SKM-1 (cell line): ENCODE measurements around the gene RIMS1.
A peak's percentile ranks its signal among the peaks of the same experiment; 100 is the strongest.

ENCODE experiments used
- DNase-seq: peaks from one replicate; lab custom pipeline; 2025; ENCODE audit not compliant: unreplicated experiment; lab: John Stamatoyannopoulos, UW

The RIMS1 gene

DNA sequence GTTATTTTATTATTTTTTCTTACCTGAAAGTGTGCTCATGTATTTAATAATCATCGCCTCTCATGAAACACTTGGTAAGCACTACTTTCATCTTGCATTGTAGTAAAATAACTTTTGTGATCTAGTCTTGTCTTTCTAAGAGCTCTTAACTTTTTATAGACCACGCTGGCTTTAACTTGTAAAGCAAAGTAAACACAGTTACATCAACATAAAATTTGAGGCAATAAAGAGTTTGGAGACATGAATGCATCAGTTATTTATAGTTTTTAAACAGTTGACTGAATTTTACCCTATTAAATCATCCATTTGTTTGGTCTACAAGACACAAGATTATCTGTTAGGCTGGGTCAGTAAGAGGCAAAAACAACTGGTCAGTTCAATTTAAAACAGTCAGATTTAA is 517.1 kb downstream of the RIMS1 start:
- no peak for DNase-seq

- DNase-seq, result no peak
Measured at GRCh38 chr6:72406517-72406916, 520.2 kb downstream of the RIMS1 start.

DNA sequence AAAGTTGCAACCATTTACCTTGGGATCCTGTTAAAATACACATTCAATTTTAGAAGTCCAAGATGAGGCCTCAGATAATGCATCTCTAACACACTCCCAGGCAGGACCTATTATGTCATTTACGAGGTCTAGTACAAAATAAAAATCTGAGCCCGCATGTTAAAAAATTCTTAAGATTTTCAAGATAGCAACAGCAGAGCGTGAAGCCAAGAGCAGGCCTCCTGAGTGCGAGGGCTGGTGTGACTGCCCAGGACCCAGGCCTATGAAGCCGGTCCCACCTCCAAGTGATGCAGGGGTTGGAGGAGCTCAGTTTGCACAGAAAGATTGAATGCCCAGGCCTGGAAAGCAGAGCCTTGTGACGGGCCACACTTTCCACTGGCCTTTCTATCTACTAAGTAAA is 524.4 kb downstream of the RIMS1 start:
- no peak for DNase-seq

GRCh38 chr6:72411872-72412708 is 525.7 kb downstream of the RIMS1 start:
- peak; percentile 22 for DNase-seq

GRCh38 chr6:72412709-72413044 is 526.3 kb downstream of the RIMS1 start:
- DNase-seq, result no peak

DNA sequence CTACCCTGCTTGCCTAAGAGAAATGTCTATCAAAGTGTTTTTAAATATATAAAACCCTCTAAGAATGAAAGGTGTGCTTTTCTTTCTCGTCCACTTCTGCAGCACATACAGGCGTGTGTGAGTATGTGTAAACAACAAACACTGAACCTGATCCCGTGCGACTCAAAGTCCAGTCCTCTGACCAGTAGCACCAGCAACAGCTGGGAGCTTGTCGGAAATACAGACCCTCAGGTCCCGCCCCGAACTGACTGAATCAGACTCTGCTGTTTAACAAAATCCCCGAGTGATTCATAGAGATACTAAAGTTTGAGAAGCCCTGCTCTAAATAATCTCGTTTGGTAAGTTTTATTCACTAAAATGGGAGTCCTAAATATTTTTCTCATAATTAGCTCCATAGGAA is 527.5 kb downstream of the RIMS1 start:
- DNase-seq, result no peak

DNA sequence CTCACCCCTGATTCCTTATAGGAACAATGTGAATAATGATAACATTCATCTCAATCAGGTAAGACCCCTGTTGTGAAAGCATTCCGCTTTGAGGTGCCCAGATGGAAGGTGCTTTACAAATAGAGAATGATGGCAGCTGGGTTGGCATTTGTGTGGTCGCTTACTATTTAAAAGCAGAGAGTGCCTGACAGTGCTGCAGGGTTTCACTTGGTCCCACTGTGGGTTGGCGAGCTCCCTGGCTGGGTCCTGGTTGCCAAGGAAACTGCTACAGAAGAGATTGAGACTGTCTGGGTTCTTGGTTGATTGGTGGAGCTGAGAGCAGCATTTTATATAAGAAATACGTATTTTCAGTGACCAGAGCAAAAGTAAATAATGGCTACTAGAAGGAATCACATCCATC is 528.3 kb downstream of the RIMS1 start:
- DNase-seq, result no peak

DNA sequence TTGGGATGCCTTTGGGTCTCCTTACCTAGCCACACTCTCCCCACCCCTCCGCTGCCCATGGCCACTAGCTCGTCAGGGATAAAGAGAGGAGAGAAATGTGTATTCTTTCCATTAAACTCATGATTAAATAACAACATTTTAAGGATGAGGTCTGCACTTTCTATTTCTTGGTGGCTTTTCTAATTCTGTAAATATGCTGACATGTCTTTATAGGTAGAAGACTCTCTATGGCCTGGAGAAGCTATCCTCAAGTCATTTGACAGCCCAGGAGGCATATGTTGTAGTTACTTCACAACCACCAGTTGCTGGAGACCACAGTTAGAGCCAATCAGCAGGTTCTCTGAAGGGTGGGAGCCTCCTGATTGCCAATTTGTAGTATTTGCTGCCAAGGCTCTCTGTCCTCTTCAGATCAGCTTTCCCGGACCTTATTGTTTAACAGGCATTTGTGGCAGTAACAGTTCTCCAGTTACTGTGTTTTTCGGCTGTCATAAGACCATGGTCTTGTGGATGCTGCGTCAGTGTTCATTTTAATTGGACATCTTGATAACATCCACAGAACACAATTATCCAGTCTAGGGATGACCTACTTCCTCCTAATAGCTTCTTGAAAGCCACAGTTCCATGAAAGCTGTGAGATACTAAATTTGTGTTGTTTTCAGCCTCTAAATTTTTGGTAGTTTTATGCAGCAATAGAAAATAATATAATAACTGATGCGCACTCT is 530.6 kb downstream of the RIMS1 start:
- DNase-seq, result no peak

DNA sequence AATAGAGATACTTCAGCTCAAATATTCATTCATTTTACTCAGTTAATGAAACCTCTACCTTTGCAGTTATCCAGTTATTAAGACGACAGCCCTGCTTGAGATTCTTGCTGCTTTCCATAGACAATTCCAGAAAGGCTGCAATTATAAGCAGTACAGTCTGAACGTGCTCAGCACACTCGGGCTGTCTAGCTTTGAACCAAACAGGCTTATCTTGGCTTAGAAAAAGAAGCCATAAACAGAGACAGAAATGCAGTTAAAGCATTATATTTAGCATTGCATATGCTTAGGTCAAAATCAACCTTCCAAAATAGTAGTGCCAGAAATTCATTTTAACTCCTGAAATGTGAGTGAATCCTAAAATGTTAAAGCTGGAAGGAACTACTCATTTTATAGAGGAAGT is 531.4 kb downstream of the RIMS1 start:
- DNase-seq, result no peak

DNA sequence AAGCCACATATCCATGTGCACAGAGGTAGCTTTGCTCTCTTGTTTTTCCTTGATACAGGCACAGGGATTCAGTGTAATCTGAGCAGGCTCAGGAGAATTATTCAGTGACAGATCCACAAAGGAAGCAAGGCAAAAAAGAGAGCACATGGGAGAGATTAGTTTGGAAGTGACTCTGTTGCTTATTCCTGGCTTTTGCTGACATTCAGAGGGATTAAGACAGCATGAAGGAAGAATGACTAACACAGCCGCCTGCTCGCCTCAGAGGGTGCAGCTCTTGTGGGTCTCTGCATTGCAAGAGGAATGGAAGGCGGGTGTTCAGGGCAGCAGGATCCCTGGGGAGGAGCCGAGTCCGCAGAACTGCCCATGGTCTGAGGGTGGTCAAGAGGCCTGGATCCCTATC is 532.1 kb downstream of the RIMS1 start:
- no peak for DNase-seq

GRCh38 chr6:72419966-72420365 is 533.6 kb downstream of the RIMS1 start:
- DNase-seq, result no peak

DNA sequence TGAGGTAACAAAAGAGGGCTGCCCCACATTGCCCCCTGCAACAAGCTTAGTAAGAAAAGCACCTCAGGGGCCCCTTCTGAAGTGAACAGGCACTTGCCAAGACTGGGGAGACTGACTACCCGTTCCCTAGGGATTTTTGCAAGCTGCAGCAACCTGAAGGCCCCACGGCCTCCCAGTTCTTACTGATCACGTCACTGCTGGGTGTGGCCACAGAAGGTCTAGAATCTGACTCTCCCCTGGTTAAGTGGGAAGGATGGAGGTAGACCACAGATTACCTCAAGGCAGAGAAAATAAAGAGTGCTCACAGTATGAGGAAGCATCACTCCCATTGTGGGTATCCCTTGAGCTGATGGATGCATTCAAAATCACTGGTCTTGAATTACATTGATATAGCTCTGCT is 534.1 kb downstream of the RIMS1 start:
- DNase-seq, result no peak

GRCh38 chr6:72421387-72421786 is 535.0 kb downstream of the RIMS1 start:
- no peak for DNase-seq

- no peak for DNase-seq
Measured at GRCh38 chr6:72422171-72422570, 535.8 kb downstream of the RIMS1 start.

- no peak for DNase-seq
Measured at GRCh38 chr6:72424476-72424875, 538.1 kb downstream of the RIMS1 start.

DNA sequence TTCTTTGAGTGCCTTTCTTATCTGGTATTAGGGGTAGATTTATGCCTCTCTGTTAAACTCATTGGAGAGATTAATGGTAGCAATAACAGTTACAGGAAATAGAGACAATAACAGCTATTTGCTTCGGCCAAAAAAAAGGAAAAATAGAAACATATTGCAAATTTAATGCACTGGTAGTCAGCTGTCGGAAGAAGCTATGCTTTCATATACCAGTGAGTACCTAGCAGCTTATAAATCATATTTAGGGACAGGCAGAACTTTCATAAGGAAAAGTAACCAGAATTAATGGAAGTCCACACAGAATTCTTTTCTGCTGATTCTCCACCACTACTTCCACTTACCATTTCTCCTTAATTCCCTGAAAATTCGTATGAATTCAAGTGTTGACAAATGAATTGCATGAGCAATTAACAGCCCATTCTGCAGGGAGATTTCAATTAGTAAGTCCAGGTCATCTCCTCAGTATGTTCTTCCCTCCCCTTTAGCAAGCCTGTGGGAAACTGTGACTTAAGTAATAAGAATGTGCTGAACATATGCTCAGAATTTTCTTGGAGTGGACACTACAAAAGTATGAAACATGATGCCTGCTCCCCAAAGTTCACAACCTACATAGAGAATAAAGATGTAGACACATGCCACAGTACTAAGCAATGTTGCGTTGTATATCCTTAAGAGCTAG is 538.8 kb downstream of the RIMS1 start:
- DNase-seq, result no peak

- DNase-seq, result no peak
Measured at GRCh38 chr6:72440611-72441010, 554.3 kb downstream of the RIMS1 start.

GRCh38 chr6:72446430-72446829 is 560.1 kb downstream of the RIMS1 start:
- DNase-seq, result no peak
